Measurements from ENCODE around the gene CTSF. TPM values are rescaled to one million over a fixed set of nuclear protein-coding genes. Genes with fewer than 3 reads are reported as not detected.

CTSF gene
- total RNA-seq, 1 donor from 2014 or later, result not detected

DNA sequence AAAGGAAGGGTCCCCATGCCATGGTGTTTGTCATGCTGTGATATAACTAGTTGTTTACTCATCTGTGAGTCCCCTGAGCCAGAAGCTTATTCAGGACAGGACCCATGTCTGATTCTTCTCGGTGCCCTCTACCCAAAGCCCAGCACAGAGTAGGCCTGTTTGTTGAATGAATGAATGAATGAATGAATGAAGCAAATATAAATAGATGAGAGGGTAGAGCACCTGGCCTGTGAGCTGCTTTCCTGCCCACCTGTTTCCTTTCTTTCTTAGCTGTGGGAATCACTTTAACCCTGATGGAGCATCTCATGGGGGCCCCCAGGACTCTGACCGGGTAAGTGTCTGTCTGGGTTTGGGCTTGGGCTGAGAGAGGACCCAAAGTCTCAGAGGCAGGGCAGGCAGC is 31.8 kb upstream of the CTSF start:
- H3K4me3 Mint-ChIP-seq, result no peak overlapping the region
- no peaks in the 10 kb centered on the region for H3K9me3 Mint-ChIP-seq
- TF ChIP-seq, protein P1, sequence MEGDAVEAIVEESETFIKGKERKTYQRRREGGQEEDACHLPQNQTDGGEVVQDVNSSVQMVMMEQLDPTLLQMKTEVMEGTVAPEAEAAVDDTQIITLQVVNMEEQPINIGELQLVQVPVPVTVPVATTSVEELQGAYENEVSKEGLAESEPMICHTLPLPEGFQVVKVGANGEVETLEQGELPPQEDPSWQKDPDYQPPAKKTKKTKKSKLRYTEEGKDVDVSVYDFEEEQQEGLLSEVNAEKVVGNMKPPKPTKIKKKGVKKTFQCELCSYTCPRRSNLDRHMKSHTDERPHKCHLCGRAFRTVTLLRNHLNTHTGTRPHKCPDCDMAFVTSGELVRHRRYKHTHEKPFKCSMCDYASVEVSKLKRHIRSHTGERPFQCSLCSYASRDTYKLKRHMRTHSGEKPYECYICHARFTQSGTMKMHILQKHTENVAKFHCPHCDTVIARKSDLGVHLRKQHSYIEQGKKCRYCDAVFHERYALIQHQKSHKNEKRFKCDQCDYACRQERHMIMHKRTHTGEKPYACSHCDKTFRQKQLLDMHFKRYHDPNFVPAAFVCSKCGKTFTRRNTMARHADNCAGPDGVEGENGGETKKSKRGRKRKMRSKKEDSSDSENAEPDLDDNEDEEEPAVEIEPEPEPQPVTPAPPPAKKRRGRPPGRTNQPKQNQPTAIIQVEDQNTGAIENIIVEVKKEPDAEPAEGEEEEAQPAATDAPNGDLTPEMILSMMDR (IDR thresholded peaks at IDR 0.05; ENCODE audit: unreplicated experiment), result no peak
- DNase-seq (ENCODE audit: low spot score in 2 of 2, unreplicated experiment in 2 of 2), result no peak
- peaks cover 17% of the 10 kb centered on the region for H3K36me3 Mint-ChIP-seq
- no peak overlapping the region for H3K27ac Mint-ChIP-seq
- no peaks in the 10 kb centered on the region for H3K27me3 Mint-ChIP-seq (ENCODE audit: low read depth)
- peaks cover 10% of the 10 kb centered on the region for H3K4me1 Mint-ChIP-seq

DNA sequence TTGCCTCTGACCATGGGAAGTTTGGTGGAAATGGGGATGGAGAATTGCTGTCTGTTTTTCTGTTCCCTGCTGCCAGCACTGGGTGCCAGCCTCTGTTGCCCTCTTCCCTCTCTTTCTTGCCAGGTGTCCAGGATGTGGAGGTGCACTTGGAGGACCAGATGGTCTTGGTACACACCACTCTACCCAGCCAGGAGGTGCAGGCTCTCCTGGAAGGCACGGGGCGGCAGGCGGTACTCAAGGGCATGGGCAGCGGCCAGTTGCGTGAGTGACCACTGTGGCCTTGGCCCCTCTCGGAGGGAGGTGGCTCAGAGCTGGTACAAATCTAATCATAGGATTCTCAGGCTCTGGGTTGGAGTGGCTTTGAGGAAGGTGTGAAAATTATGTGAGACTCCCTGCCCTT is 30.6 kb upstream of the CTSF start:
- no peaks in the 10 kb centered on the region for H3K27me3 Mint-ChIP-seq (ENCODE audit: low read depth)
- DNase-seq (ENCODE audit: low spot score in 2 of 2, unreplicated experiment in 2 of 2), result no peak
- peaks cover 8% of the 10 kb centered on the region for H3K36me3 Mint-ChIP-seq
- peaks cover 16% of the 10 kb centered on the region for H3K4me1 Mint-ChIP-seq
- no peak overlapping the region for H3K27ac Mint-ChIP-seq
- no peaks in the 10 kb centered on the region for H3K9me3 Mint-ChIP-seq
- no peak overlapping the region for H3K4me3 Mint-ChIP-seq
- TF ChIP-seq, protein P1 (IDR thresholded peaks at IDR 0.05; ENCODE audit: unreplicated experiment), result no peak

DNA sequence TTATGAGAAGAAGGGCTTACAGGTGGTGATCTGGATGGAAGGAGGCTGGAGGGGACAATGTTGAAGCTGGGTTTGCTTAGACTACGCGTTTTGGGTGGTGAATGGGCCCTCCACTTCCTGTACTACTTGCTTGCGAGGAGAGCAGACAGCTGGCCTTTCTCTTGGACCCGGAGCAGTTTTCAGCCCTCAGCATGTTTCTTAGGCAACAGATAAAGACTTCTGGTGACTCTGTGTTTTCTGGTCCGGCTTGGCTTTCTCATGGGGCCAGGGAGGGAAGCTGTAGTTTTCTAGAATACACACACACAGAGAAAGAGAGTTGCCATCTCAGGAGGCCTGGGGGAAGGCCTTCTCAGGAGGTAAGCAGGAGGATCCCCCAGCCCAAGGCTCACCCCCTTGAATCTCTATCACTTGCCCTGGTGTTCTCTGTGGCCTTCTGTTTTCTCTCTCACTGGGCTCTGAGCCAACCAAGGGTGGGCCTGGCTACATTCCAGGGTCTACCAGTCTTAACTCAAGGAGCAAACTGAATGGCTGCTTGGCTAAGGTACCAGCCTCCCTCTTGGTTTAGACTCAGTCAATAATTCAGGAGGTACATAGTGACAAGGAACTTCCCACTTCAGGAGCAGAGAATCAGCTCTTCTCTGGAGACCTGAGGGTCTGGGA is 27.0 kb upstream of the CTSF start:
- H3K9me3 Mint-ChIP-seq, result peaks cover 3% of the 10 kb centered on the region
- peaks cover 24% of the 10 kb centered on the region for H3K4me1 Mint-ChIP-seq
- no peak for DNase-seq (ENCODE audit: low spot score in 2 of 2, unreplicated experiment in 2 of 2)
- H3K4me3 Mint-ChIP-seq, result peak overlapping the region; percentile 35
- H3K27ac Mint-ChIP-seq, result peak overlapping the region; percentile 91
- H3K27me3 Mint-ChIP-seq (ENCODE audit: low read depth), result no peaks in the 10 kb centered on the region
- H3K36me3 Mint-ChIP-seq, result peaks cover under 1% of the 10 kb centered on the region
- TF ChIP-seq, protein P1 (IDR thresholded peaks at IDR 0.05; ENCODE audit: unreplicated experiment), result no peak

DNA sequence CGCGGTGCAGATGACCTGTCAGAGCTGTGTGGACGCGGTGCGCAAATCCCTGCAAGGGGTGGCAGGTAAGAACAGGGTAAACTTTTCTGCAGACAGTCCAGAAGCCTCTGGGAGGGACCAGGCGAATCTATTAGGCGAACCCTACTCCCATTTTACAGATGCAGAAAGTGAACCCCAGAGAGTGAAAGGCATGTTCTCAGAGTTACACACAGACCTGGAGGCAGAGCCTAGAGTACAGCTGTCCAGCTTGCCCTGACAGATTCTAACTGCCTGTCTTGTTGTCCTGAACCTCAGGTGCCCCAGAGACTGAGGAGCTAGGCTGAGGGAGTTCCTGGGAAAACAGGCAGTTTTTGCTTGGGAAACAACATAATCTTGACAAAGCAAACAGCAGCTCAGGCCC is 25.2 kb upstream of the CTSF start:
- H3K36me3 Mint-ChIP-seq, result no peaks in the 10 kb centered on the region
- TF ChIP-seq, protein P1 (IDR thresholded peaks at IDR 0.05; ENCODE audit: unreplicated experiment), result no peak
- DNase-seq (ENCODE audit: low spot score in 2 of 2, unreplicated experiment in 2 of 2), result no peak
- H3K4me3 Mint-ChIP-seq, result peak overlapping the region; percentile 100
- H3K27ac Mint-ChIP-seq, result peak overlapping the region; percentile 100
- peaks cover 7% of the 10 kb centered on the region for H3K9me3 Mint-ChIP-seq
- H3K27me3 Mint-ChIP-seq (ENCODE audit: low read depth), result no peaks in the 10 kb centered on the region
- H3K4me1 Mint-ChIP-seq, result peaks cover 24% of the 10 kb centered on the region

DNA sequence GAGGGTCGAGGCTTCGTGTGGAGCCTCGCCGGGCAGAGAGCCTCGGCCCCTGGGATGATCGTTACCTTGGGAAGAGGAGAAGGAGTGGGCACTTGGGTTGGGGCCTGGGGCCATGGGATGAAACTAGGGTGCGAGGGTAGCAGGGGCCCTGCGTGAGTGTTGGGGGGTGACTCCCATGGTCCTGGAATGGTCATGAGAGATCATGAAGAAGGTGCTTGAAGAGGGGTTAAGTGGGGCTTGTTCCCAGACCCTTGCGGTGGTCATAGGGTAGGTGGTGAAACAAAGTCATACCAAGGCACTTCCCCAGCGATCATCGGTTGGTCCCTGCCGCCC is 24.9 kb upstream of the CTSF start:
- Mint-ChIP-seq H3K27ac (peak overlapping the region; percentile 100), H3K4me3 (peak overlapping the region; percentile 100), H3K27me3 (ENCODE audit: low read depth) (no peaks in the 10 kb centered on the region), H3K9me3 (peaks cover 7% of the 10 kb centered on the region), H3K36me3 (no peaks in the 10 kb centered on the region), H3K4me1 (peaks cover 24% of the 10 kb centered on the region)
- no peak for DNase-seq (ENCODE audit: low spot score in 2 of 2, unreplicated experiment in 2 of 2)
- TF ChIP-seq, protein P1 (IDR thresholded peaks at IDR 0.05; ENCODE audit: unreplicated experiment), result no peak
